ENCODE results near the gene ALDH16A1. TPM values are rescaled to one million over a fixed set of nuclear protein-coding genes. Genes with fewer than 3 reads are reported as not detected.

ALDH16A1 gene
- total RNA-seq, 1 experiment from 2014 or later = 40.9 TPM

DNA sequence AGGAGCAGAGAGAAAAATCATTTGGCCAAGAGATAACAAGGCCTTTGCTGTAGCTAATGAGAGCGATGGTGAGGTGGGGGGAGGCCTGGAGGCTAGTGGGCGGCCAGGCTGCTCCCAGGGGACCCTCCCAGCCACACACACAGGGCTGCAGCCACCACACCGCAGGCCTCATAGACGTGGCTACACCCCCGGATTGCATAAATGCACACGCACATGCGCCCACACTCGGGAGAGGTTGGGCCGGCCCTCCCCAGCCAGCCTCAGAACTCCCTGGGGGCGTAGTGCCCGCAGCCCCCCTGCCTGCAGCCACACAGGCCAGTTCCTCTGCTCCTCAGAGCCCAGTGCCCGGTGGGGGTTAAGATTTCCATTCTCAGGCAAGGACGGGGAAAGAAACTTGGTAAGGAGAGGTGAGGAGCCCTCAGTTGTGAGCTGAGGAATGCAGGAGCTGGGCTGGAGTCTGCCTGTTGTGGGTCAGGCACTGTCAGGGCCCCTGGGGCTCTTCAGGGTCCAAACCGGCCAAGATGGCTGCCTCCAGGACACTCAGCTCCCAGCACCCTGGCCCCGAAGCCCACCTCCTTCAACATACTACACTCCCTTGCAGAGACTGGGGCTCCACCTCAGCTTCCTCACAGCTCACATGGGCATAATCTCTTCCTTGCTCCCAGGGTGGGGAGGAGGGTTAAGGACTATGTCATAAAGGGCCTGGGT is 37.8 kb upstream of the ALDH16A1 start:
- H2AFZ ChIP-seq = no peak overlapping the region
- H3K79me2 ChIP-seq (ENCODE audit: low read depth) = no peaks in the 10 kb centered on the region
- no peaks in the 10 kb centered on the region for H3K4me1 ChIP-seq (replicated peaks; ENCODE audit: insufficient read depth)
- H3K27me3 ChIP-seq (ENCODE audit: insufficient read depth, low read depth) = peaks cover 60% of the 10 kb centered on the region
- intact Hi-C loops (cut with micrococcal nuclease; ENCODE audit: unreplicated experiment) = no loop called here
- no peak for DNase-seq
- H4K20me1 ChIP-seq (ENCODE audit: insufficient read depth) = no peaks in the 10 kb centered on the region
- CTCF ChIA-PET = no interaction called here
- no peak overlapping the region for H3K4me3 ChIP-seq
- TF ChIP-seq, protein P1, sequence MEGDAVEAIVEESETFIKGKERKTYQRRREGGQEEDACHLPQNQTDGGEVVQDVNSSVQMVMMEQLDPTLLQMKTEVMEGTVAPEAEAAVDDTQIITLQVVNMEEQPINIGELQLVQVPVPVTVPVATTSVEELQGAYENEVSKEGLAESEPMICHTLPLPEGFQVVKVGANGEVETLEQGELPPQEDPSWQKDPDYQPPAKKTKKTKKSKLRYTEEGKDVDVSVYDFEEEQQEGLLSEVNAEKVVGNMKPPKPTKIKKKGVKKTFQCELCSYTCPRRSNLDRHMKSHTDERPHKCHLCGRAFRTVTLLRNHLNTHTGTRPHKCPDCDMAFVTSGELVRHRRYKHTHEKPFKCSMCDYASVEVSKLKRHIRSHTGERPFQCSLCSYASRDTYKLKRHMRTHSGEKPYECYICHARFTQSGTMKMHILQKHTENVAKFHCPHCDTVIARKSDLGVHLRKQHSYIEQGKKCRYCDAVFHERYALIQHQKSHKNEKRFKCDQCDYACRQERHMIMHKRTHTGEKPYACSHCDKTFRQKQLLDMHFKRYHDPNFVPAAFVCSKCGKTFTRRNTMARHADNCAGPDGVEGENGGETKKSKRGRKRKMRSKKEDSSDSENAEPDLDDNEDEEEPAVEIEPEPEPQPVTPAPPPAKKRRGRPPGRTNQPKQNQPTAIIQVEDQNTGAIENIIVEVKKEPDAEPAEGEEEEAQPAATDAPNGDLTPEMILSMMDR (conservative IDR thresholded peaks at IDR 0.05) = no peak
- no peak for TF ChIP-seq EZH2 (IDR thresholded peaks at IDR 0.05; ENCODE audit: low read depth)
- H3K36me3 ChIP-seq (ENCODE audit: low read depth) = no peaks in the 10 kb centered on the region
- H3K9me3 ChIP-seq (ENCODE audit: insufficient read depth, low read depth) = no peaks in the 10 kb centered on the region
- H3K4me2 ChIP-seq = no peak overlapping the region
- H3K27ac ChIP-seq = no peak overlapping the region
- POLR2A ChIA-PET (ENCODE audit: unreplicated experiment) = no interaction called here
- no TSS peak for BruUV-seq (replicated peaks)
- H3K9me2 ChIP-seq (ENCODE audit: insufficient read depth) = no peaks in the 10 kb centered on the region
- no peaks in the 10 kb centered on the region for H3F3A ChIP-seq (ENCODE audit: insufficient read depth, low read depth)

DNA sequence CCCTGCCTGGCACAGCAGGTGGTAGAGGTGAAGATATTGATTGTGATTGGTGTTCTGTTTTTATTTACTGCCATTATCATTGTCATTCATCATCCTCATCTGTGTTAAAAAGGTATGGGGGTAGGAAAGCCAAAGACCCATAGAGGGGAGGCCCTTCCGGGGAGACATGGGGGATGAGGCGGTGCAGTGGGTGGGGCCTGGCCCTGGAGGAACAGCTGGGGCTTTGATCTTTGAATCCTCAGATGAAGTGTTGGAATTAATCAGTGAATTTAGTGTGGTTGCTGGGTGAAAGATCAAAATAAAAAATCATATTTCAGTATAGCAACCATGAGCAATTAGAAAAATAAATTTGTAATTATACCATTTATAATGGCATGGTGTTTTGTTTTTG is 37.2 kb upstream of the ALDH16A1 start:
- no peak overlapping the region for H3K4me2 ChIP-seq
- BruUV-seq (replicated peaks) = no TSS peak
- POLR2A ChIA-PET (ENCODE audit: unreplicated experiment) = no interaction called here

DNA sequence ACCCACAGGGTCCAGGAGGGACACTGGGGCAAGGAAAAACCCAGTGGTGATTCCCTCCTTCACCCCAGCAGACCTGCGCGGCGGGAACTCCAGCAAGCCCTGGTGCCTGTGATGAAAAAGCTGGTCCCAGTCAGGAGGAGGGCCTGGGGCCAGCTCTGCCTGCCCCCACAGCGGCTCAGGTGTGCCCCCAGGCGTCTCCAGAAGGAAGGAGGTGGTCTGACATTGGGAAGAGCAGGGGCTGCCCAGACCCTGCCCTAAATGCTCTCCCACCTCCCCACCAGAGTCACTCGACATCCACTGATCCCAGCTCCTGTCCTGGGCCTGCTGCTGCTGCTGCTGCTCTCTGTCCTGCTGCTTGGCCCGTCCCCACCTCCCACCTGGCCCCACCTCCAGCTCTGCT is 35.9 kb upstream of the ALDH16A1 start:
- Histone ChIP-seq H3K4me3 (no peak overlapping the region), H4K20me1 (ENCODE audit: insufficient read depth) (no peaks in the 10 kb centered on the region), H3K79me2 (ENCODE audit: low read depth) (no peaks in the 10 kb centered on the region), H3K9me2 (ENCODE audit: insufficient read depth) (no peaks in the 10 kb centered on the region), H3K4me1 (replicated peaks; ENCODE audit: insufficient read depth) (no peaks in the 10 kb centered on the region), H3K36me3 (ENCODE audit: low read depth) (no peaks in the 10 kb centered on the region), H3K4me2 (no peak overlapping the region), H3F3A (ENCODE audit: insufficient read depth, low read depth) (no peaks in the 10 kb centered on the region), H2AFZ (no peak overlapping the region), H3K9me3 (ENCODE audit: insufficient read depth, low read depth) (no peaks in the 10 kb centered on the region), H3K27ac (no peak overlapping the region), H3K27me3 (ENCODE audit: insufficient read depth, low read depth) (peaks cover 76% of the 10 kb centered on the region)
- ChIA-PET POLR2A (ENCODE audit: unreplicated experiment) (no interaction called here), CTCF (interaction anchor here (0.6 kb wide), 1 partner anchor 278 kb away, joined by 6 read pairs; no protein-coding TSS in a partner anchor)
- TF ChIP-seq, protein P1 (conservative IDR thresholded peaks at IDR 0.05) = no peak
- TF ChIP-seq EZH2 (IDR thresholded peaks at IDR 0.05; ENCODE audit: low read depth) = no peak
- DNase-seq = no peak
- intact Hi-C loops (cut with micrococcal nuclease; ENCODE audit: unreplicated experiment) = no loop called here
- BruUV-seq (replicated peaks) = no TSS peak

More for the DNA sequence above, 37.2 kb upstream of the ALDH16A1 start:
- DNase-seq = no peak
- H3K4me3 ChIP-seq = no peak overlapping the region
- no peaks in the 10 kb centered on the region for H3K79me2 ChIP-seq (ENCODE audit: low read depth)
- intact Hi-C loops (cut with micrococcal nuclease; ENCODE audit: unreplicated experiment) = no loop called here
- H3K4me1 ChIP-seq (replicated peaks; ENCODE audit: insufficient read depth) = no peaks in the 10 kb centered on the region
- no peak overlapping the region for H3K27ac ChIP-seq
- CTCF ChIA-PET = no interaction called here
- no peaks in the 10 kb centered on the region for H3K9me2 ChIP-seq (ENCODE audit: insufficient read depth)
- peaks cover 65% of the 10 kb centered on the region for H3K27me3 ChIP-seq (ENCODE audit: insufficient read depth, low read depth)
- H4K20me1 ChIP-seq (ENCODE audit: insufficient read depth) = no peaks in the 10 kb centered on the region
- no peak overlapping the region for H2AFZ ChIP-seq
- no peaks in the 10 kb centered on the region for H3K9me3 ChIP-seq (ENCODE audit: insufficient read depth, low read depth)
- TF ChIP-seq, protein P1 (conservative IDR thresholded peaks at IDR 0.05) = no peak
- no peak for TF ChIP-seq EZH2 (IDR thresholded peaks at IDR 0.05; ENCODE audit: low read depth)
- no peaks in the 10 kb centered on the region for H3F3A ChIP-seq (ENCODE audit: insufficient read depth, low read depth)
- H3K36me3 ChIP-seq (ENCODE audit: low read depth) = no peaks in the 10 kb centered on the region
